HEK293T (cell line): ENCODE results near the gene WWC1.

Source experiments
- ARNT ChIP-seq: fragments of 450-650 bp; IDR thresholded peaks from 2 replicates; pipeline ENCODE4 v1.6.1; 2017; ENCODE audit warnings: mild to moderate bottlenecking
- CTBP1 ChIP-seq: fragments of 450-650 bp; IDR thresholded peaks from 2 replicates; pipeline ENCODE4 v1.6.1; 2016; ENCODE audit warnings: borderline replicate concordance
- FOXM1 ChIP-seq: fragments of 450-650 bp; IDR thresholded peaks from 2 replicates; pipeline ENCODE4 v1.6.1; 2017; ENCODE audit warnings: mild to moderate bottlenecking, borderline replicate concordance
- L3MBTL2 ChIP-seq: fragments of 450-650 bp; conservative IDR thresholded peaks from 2 replicates; pipeline ENCODE4 v1.6.1; 2016; ENCODE audit warnings: mild to moderate bottlenecking
- LEF1 ChIP-seq: fragments of 450-650 bp; IDR thresholded peaks from 2 replicates; pipeline ENCODE4 v1.6.1; 2017; ENCODE audit warnings: mild to moderate bottlenecking, borderline replicate concordance
- SP1 ChIP-seq: fragments of 450-650 bp; IDR thresholded peaks from 2 replicates; pipeline ENCODE4 v1.6.1; 2017
- SUZ12 ChIP-seq: fragments of 450-650 bp; IDR thresholded peaks from 2 replicates; pipeline ENCODE4 v1.6.1; 2016; ENCODE audit warnings: mild to moderate bottlenecking

GRCh38 chr5:168362097-168362885, 70.8 kb downstream of the WWC1 start:
- TF ChIP-seq SUZ12 (no peak), ARNT (no peak), SP1 (no peak), CTBP1 (no peak), FOXM1 (no peak), LEF1 (no peak), L3MBTL2 (no peak)
